HG03159 (cell line): ENCODE data around the gene SMIM44.

ENCODE experiments used
- ATAC-seq: cut with Tn5 transposase; IDR thresholded peaks from one replicate; pipeline ENCODE4 v1.9.1; 2021; ENCODE audit warnings: mild to moderate bottlenecking, moderate library complexity; ENCODE audit not compliant: unreplicated experiment

SMIM44 gene

DNA sequence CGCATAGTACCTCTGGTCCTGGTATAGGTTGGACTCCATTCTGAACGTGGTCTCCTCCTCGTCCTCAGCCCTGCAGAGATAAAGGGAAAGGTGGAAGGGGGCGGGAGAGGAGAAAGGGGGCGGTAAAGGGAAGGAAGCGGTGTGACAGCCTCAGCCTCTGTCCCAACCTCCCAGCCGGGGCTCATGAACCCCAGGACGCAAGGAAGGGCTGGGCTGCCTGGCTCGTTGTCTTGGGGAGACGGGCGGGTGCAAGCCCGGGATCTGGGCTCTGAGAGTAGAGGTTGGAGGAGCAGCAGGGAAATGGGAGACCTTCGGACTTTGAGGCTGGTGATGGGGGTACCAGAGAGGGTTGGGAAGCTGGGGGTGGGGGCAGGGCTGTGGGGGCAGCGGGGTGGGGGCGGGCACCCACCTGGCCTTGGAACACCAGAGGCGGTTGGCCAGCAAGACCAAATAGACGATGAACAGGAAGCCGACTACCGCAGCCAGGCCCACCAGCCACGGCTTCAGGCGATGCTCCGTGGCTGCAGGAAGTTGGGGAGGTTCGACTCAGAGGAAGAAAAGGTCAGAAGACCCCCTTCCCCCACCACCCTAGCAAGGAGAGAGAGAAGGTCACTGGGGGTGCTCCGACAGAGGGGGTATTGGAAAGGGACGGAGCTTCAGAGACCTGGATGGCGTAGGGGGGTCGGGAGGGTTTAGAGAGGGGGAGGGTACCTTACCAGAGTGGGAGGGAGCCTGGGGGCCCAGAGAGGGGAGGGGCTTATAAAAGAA is 4.6 kb downstream of the SMIM44 start:
- no peak for ATAC-seq

GRCh38 chr19:3477951-3478350 is 5.3 kb downstream of the SMIM44 start:
- ATAC-seq = no peak

GRCh38 chr19:3477506-3477905 is 5.7 kb downstream of the SMIM44 start:
- no peak for ATAC-seq

DNA sequence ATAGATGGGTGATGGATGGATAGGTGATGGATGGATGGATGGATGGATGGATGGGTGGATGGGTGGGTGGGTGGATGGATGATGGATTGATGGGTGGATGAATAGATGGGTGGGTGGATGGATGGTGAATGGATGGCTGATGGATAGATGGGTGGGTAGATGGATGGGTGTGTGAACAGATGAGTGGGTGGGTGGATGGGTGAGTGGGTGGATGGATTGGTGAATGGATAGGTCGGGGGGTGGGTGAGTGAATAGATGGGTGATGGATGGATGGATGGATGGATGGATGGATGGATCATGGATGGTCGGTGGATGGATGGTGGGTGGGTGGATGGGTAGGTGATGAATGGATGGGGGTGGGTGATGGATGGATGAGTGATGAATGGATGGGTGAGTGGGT is 6.4 kb downstream of the SMIM44 start:
- ATAC-seq = no peak

DNA sequence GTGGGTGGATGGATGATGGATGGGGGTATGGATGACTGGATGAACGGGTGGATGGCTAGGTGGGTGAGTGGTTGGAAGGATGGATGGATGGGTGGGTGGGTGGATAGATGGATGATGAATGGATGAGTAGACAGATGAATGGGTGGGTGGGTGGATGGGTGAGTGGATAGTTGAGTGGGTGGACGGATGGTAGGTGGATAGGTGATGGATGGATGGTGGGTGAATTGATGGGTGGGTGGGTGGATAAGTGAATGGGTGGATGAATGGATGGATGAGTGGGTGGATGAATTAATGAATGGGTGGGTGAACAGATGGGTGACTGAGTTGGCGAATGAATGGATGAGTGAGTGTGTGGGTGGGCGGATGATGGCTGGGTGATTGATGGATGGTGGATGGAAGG is 7.8 kb downstream of the SMIM44 start:
- no peak for ATAC-seq

DNA sequence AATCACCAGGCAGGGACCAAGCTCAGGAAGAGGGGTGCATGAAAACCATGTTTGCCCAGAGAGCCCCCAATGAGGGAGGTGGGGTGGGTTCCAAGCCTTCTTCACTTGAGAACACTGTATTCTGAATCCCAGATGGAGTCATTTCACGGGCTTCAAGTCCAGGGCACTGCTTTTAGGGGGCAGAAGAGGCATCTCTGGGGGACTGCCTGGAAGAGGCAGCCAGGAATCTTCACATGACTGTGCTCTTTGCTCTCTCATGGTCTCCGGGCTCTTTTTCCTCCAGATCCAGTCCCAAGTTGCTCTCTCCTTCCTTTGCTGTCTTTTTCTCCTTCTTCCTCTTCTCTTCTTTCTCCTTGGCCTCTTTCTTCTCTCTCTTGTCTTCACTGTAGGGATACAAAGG is 8.6 kb downstream of the SMIM44 start:
- ATAC-seq = no peak

- ATAC-seq = no peak
Observed at GRCh38 chr19:3474010-3474409, 9.2 kb downstream of the SMIM44 start.

- no peak for ATAC-seq
Observed at GRCh38 chr19:3471954-3472655, 11.1 kb downstream of the SMIM44 start.

DNA sequence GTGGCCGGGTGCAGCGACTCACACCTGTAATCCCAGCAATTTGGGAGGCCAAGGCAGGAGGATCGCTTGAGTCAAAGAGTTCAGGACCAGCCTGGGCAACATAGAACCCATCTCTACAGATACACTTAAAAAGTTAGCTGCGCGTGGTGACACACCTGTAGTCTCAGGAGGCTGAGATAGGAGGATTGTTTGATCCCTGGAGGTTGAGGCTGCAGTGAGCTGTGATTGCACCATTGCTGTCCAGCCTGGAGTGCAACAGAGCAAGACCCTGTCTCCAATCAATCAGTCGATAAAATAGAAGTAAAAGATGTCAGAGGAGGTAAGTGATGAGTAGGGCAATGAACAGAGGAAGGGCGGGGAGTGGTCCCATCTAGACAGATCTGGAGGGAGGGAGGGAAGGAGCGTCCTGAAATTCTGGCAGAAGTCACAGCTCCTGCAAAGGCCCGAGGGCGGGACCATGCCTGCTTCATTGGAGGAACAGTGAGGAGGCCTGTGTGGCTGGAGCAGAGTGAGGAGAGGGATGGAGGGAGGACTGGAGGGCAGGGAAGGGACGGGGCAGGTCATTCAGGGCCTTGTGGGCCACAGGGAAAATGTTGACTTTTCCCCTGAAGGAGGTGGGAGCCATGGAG is 12.6 kb downstream of the SMIM44 start:
- no peak for ATAC-seq

- no peak for ATAC-seq
Observed at GRCh38 chr19:3469638-3470499, 13.4 kb downstream of the SMIM44 start.

GRCh38 chr19:3468211-3468610 is 15.0 kb downstream of the SMIM44 start:
- ATAC-seq = no peak

GRCh38 chr19:3467437-3468198 is 15.6 kb downstream of the SMIM44 start:
- no peak for ATAC-seq

DNA sequence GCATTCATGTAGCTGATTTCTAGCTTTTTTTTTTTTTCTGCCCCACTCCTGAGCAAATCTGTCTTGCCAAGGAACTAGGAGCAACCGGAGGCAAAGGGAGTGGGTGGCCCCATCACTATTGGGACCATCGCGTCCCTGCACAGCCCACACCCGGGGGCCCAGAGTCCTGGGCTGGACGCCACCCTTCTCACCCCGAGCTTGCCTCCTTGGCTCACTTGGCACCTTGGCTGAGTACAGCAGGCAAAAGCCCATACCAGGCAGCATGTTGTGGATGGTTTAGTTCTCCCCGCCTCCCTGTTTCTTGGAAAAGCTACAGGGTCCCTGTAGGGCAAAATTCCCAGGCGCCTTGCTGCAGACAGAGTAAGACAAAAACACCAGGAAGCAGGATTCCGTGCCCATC is 16.6 kb downstream of the SMIM44 start:
- ATAC-seq = no peak

DNA sequence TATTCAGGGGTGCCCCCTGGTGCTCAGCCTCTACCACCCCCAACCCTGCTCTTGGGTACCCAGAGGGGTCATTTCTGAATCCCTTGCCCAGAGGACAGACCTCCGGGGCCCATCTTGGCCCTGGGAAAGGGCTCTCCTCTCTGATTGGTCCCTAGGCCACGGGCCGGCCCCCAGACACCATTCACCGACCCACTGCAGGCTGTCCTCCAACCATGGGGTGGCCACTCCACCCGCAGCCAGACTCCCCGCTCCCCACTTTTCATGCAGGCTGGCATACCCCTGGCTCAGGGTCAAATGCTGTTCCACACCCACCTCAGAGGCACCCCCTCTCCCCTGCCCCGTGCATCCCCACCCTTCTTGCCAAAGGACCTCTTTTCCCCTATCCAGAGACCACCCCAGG is 17.7 kb downstream of the SMIM44 start:
- no peak for ATAC-seq

- no peak for ATAC-seq
Observed at GRCh38 chr19:3464587-3465235, 18.5 kb downstream of the SMIM44 start.

- no peak for ATAC-seq
Observed at GRCh38 chr19:3463714-3464586, 19.3 kb downstream of the SMIM44 start.

GRCh38 chr19:3462991-3463713 is 20.1 kb downstream of the SMIM44 start:
- ATAC-seq = no peak

DNA sequence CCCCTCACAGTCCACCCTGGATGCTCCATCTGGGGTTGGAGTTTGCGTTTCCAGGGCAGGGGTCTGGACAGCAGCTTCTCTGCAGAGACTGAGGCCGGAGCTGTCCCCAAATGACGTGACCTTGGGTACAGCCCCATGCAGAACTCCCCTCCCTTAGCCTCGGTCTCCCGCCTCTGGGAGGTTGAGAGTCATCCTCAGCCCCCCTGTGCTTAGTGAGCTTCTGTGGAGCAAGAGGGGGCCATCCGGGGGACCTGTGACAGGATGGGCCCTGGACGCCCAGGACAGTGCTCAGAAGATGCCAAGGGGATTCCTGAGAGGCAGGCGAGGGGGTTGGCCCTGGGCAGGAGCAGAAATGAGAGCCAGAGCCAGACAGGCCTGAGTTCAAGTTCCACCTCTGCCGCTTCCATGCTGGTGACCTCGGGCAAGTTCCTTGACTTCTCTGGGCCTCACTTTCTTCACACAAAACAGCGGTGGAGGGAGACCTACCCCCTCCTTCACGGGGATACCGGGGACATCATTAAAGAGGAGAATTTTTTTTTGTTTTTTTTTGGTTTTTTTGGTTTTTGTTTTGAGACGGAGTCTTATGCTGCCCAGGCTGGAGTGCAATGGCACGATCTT is 23.2 kb downstream of the SMIM44 start:
- ATAC-seq = no peak
